ENCODE results near the gene DMD. TPM values are rescaled to one million over a fixed set of nuclear protein-coding genes. Genes with fewer than 3 reads are reported as not detected.

DMD gene
- polyA plus RNA-seq, 2 of the 4 experiments (the other 2 are of a cell fraction) = 0.03 TPM; not detected in 1

- POLR2A ChIA-PET = no interaction called here
- ATAC-seq (no peak), FAIRE-seq (no peak), DNase-seq (ENCODE audit: low read depth in 1 of 2, low spot score in 1 of 2) (no peak)
- Histone ChIP-seq H3K4me1 (no peaks in the 10 kb centered on the region), H3K9me3 (no peaks in the 10 kb centered on the region), H3K4me3 (no peak overlapping the region), H3K27ac (no peak overlapping the region), H3K4me2 (no peak overlapping the region)
- CTCF ChIA-PET = no interaction called here
- 3% methylated on average over 6 of the region's 6 CpGs for WGBS (ENCODE audit: missing lambda C conversion rate)
- TF ChIP-seq EP300 (IDR thresholded peaks at IDR 0.05) (no peak), RFX5 (IDR thresholded peaks at IDR 0.05) (no peak), ZSCAN20 (CRISPR knock-in tag; IDR thresholded peaks at IDR 0.05) (no peak), TFCP2L1 (CRISPR knock-in tag; IDR thresholded peaks at IDR 0.05) (no peak), RARB (CRISPR knock-in tag; IDR thresholded peaks at IDR 0.05) (no peak), NR3C1 (IDR thresholded peaks at IDR 0.05) (no peak), HOXA7 (CRISPR knock-in tag; IDR thresholded peaks at IDR 0.05) (no peak), TP53 (CRISPR knock-in tag; IDR thresholded peaks at IDR 0.05) (no peak), CHD2 (IDR thresholded peaks at IDR 0.05; ENCODE audit: low read length, partially characterized antibody) (no peak), FOSL2 (IDR thresholded peaks at IDR 0.05) (no peak), FOSL2 (CRISPR knock-in tag; IDR thresholded peaks at IDR 0.05) (no peak), ZFP36 (IDR thresholded peaks at IDR 0.05; ENCODE audit: borderline replicate concordance, partially characterized antibody) (no peak), KDM5A (IDR thresholded peaks at IDR 0.05) (no peak), NFE2L2 (conservative IDR thresholded peaks at IDR 0.05; ENCODE audit: low read length) (no peak), CBX8 (IDR thresholded peaks at IDR 0.05) (no peak), BCL3 (IDR thresholded peaks at IDR 0.05) (no peak), USF2 (IDR thresholded peaks at IDR 0.05) (no peak), PHF8 (IDR thresholded peaks at IDR 0.05; ENCODE audit: borderline replicate concordance, low read depth) (no peak), SMC3 (IDR thresholded peaks at IDR 0.05) (no peak), JUNB (IDR thresholded peaks at IDR 0.05) (no peak), SREBF2 (IDR thresholded peaks at IDR 0.05) (no peak)
Observed at GRCh38 chrX:33014949-33015348, 196.4 kb downstream of the DMD start.

- WGBS (ENCODE audit: missing lambda C conversion rate) = 15% methylated on average over 3 of the region's 3 CpGs
- H3K4me2 ChIP-seq = no peak overlapping the region
- no peaks in the 10 kb centered on the region for H3K4me1 ChIP-seq
- ChIA-PET CTCF (no interaction called here), POLR2A (no interaction called here)
- DNase-seq (ENCODE audit: low read depth in 1 of 2, low spot score in 1 of 2) (no peak), ATAC-seq (no peak), FAIRE-seq (no peak)
- H3K27ac ChIP-seq = no peak overlapping the region
- TF ChIP-seq MAZ (IDR thresholded peaks at IDR 0.05; ENCODE audit: borderline replicate concordance, low read depth, low read length) (no peak), EHMT2 (IDR thresholded peaks at IDR 0.05; ENCODE audit: low read depth) (no peak), CEBPB (IDR thresholded peaks at IDR 0.05) (no peak), ZNF302 (CRISPR knock-in tag; IDR thresholded peaks at IDR 0.05) (no peak), POLR2A (IDR thresholded peaks at IDR 0.05; ENCODE audit: low read length) (no peak), HES2 (IDR thresholded peaks at IDR 0.05) (no peak), JUN (IDR thresholded peaks at IDR 0.05) (no peak), ZSCAN20 (CRISPR knock-in tag; IDR thresholded peaks at IDR 0.05) (no peak)
- H3K4me3 ChIP-seq = no peak overlapping the region
- H3K9me3 ChIP-seq = no peaks in the 10 kb centered on the region
Observed at GRCh38 chrX:33014086-33014485, 197.3 kb downstream of the DMD start.

GRCh38 chrX:33001107-33001506, 210.2 kb downstream of the DMD start:
- Histone ChIP-seq H3K4me3 (no peak overlapping the region), H3K27ac (no peak overlapping the region), H3K4me1 (no peaks in the 10 kb centered on the region), H3K4me2 (no peak overlapping the region), H3K9me3 (no peaks in the 10 kb centered on the region)
- no peak for TF ChIP-seq TP53 (CRISPR knock-in tag; IDR thresholded peaks at IDR 0.05)
- no peak for TF ChIP-seq MAZ (IDR thresholded peaks at IDR 0.05; ENCODE audit: borderline replicate concordance, low read depth, low read length)
- TF ChIP-seq FOXS1 (CRISPR knock-in tag; IDR thresholded peaks at IDR 0.05) = no peak
- TF ChIP-seq CHD4 (IDR thresholded peaks at IDR 0.05; ENCODE audit: borderline replicate concordance) = no peak
- TF ChIP-seq NR3C1 (IDR thresholded peaks at IDR 0.05) = no peak
- TF ChIP-seq TFCP2L1 (CRISPR knock-in tag; IDR thresholded peaks at IDR 0.05) = no peak
- TF ChIP-seq CEBPB (IDR thresholded peaks at IDR 0.05) = no peak
- TF ChIP-seq RFX5 (IDR thresholded peaks at IDR 0.05) = no peak
- no peak for TF ChIP-seq FOSL2 (IDR thresholded peaks at IDR 0.05)
- no peak for TF ChIP-seq FOSL2 (CRISPR knock-in tag; IDR thresholded peaks at IDR 0.05)
- TF ChIP-seq KDM1A (IDR thresholded peaks at IDR 0.05; ENCODE audit: low read depth) = no peak
- no peak for TF ChIP-seq PHF8 (IDR thresholded peaks at IDR 0.05; ENCODE audit: borderline replicate concordance, low read depth)
- TF ChIP-seq HES2 (IDR thresholded peaks at IDR 0.05) = no peak
- TF ChIP-seq ATOH8 (CRISPR knock-in tag; IDR thresholded peaks at IDR 0.05; ENCODE audit: low read depth) = no peak
- no peak for TF ChIP-seq EP300 (IDR thresholded peaks at IDR 0.05)
- ChIA-PET POLR2A (no interaction called here), CTCF (no interaction called here)
- ATAC-seq = no peak
- FAIRE-seq = no peak
- DNase-seq (ENCODE audit: low read depth in 1 of 2, low spot score in 1 of 2) = no peak

Data from A549 (cell line).